Astrocyte (in vitro differentiated cells and primary cell): ENCODE data around the gene ADH1A. TPM values are rescaled to one million over a fixed set of nuclear protein-coding genes. Genes with fewer than 3 reads are reported as not detected.

Source experiments
- DNase-seq: peaks from one replicate; pipeline ENCODE4 v3.0.0-alpha.2; 2010; ENCODE audit warnings: low read depth
- FAIRE-seq: peaks from 2 replicates; lab custom pipeline; 2011; peaks lifted over from hg19 to GRCh38; lab: Jason Lieb, UNC
- H2AFZ ChIP-seq: 2 replicates; pipeline ENCODE4 v1.6.0; 2012; ENCODE audit warnings: low read depth, low read length, inconsistent platforms
- H3K27ac ChIP-seq: 2 replicates; pipeline ENCODE4 v1.5.1; 2011; ENCODE audit warnings: low read depth, low read length, inconsistent platforms
- H3K27me3 ChIP-seq: 2 replicates; pipeline ENCODE4 v1.6.0; 2011; ENCODE audit warnings: low read length, inconsistent platforms; ENCODE audit not compliant: insufficient read depth
- H3K36me3 ChIP-seq: 2 replicates; pipeline ENCODE4 v1.5.1; 2011; ENCODE audit warnings: low read length, inconsistent platforms; ENCODE audit not compliant: insufficient read depth
- H3K4me1 ChIP-seq: 2 replicates; pipeline ENCODE4 v1.5.1; 2011; ENCODE audit warnings: low read length, inconsistent platforms; ENCODE audit not compliant: insufficient read depth
- H3K4me2 ChIP-seq: 2 replicates; pipeline ENCODE4 v1.6.0; 2012; ENCODE audit warnings: low read length, inconsistent platforms
- H3K4me3 ChIP-seq: 2 replicates; pipeline ENCODE4 v1.5.1; 2011; ENCODE audit warnings: low read depth, mild to moderate bottlenecking, low read length, inconsistent platforms; ENCODE audit not compliant: insufficient read depth
- H3K79me2 ChIP-seq: 2 replicates; pipeline ENCODE4 v1.6.0; 2012; ENCODE audit warnings: mild to moderate bottlenecking, low read length, inconsistent platforms; ENCODE audit not compliant: insufficient read depth
- H3K9ac ChIP-seq: 2 replicates; pipeline ENCODE4 v1.6.0; 2012; ENCODE audit warnings: mild to moderate bottlenecking, low read length, inconsistent platforms
- H3K9me3 ChIP-seq: 2 replicates; pipeline ENCODE4 v1.5.1; 2012; ENCODE audit warnings: low read depth, mild to moderate bottlenecking, low read length, inconsistent platforms; ENCODE audit not compliant: insufficient read depth
- H4K20me1 ChIP-seq: 2 replicates; pipeline ENCODE4 v1.6.0; 2012; ENCODE audit warnings: low read length, inconsistent platforms; ENCODE audit not compliant: insufficient read depth
- H3K27ac Mint-ChIP-seq: one replicate; pipeline ENCODE4 v1.8.0; 2021; ENCODE audit warnings: mild to moderate bottlenecking, mixed read lengths; ENCODE audit not compliant: unreplicated experiment
- H3K27me3 Mint-ChIP-seq: one replicate; pipeline ENCODE4 v1.8.0; 2021; ENCODE audit warnings: low read depth, mixed read lengths; ENCODE audit not compliant: unreplicated experiment
- H3K36me3 Mint-ChIP-seq: one replicate; pipeline ENCODE4 v1.8.0; 2021; ENCODE audit warnings: low read depth, mixed read lengths; ENCODE audit not compliant: unreplicated experiment
- H3K4me1 Mint-ChIP-seq: one replicate; pipeline ENCODE4 v1.8.0; 2021; ENCODE audit warnings: low read depth, mixed read lengths; ENCODE audit not compliant: unreplicated experiment
- H3K4me3 Mint-ChIP-seq: one replicate; pipeline ENCODE4 v1.8.0; 2021; ENCODE audit warnings: mild to moderate bottlenecking, moderate library complexity, mixed read lengths; ENCODE audit not compliant: unreplicated experiment
- H3K9me3 Mint-ChIP-seq: one replicate; pipeline ENCODE4 v1.8.0; 2021; ENCODE audit warnings: mild to moderate bottlenecking, mixed read lengths; ENCODE audit not compliant: unreplicated experiment
- CTCF ChIP-seq: IDR thresholded peaks from 2 replicates; pipeline ENCODE4 v1.5.1; 2011; ENCODE audit warnings: low read depth, mild to moderate bottlenecking, inconsistent platforms, low read length, moderate library complexity; ENCODE audit not compliant: insufficient read depth
- EZH2 ChIP-seq: IDR thresholded peaks from 2 replicates; pipeline ENCODE4 v1.6.1; 2012; ENCODE audit warnings: mild to moderate bottlenecking, low read length, inconsistent platforms; ENCODE audit not compliant: insufficient read depth
- total RNA-seq: library from RNA; stranded (reverse); gene quantifications from 2 replicates; pipeline ENCODE4 v1.2.1, GENCODE V29; 2021

Gene ADH1A
- total RNA-seq, 1 donor from 2014 or later: not detected

GRCh38 chr4:99310389-99310788, 19.6 kb upstream of the ADH1A start:
- TF ChIP-seq CTCF: no peak
- TF ChIP-seq EZH2: no peak
- no peaks in the 10 kb centered on the region for H3K4me1 Mint-ChIP-seq
- Histone ChIP-seq H3K9me3 (no peaks in the 10 kb centered on the region), H3K36me3 (no peaks in the 10 kb centered on the region), H4K20me1 (no peaks in the 10 kb centered on the region), H2AFZ (no peak overlapping the region), H3K4me3 (no peak overlapping the region), H3K79me2 (no peaks in the 10 kb centered on the region), H3K4me1 (no peaks in the 10 kb centered on the region), H3K27me3 (no peaks in the 10 kb centered on the region), H3K9ac (no peak overlapping the region), H3K27ac (no peak overlapping the region), H3K4me2 (no peak overlapping the region)
- no peak overlapping the region for H3K27ac Mint-ChIP-seq
- no peak for FAIRE-seq
- no peak overlapping the region for H3K4me3 Mint-ChIP-seq
- H3K27me3 Mint-ChIP-seq: no peaks in the 10 kb centered on the region
- no peak for DNase-seq
- no peaks in the 10 kb centered on the region for H3K36me3 Mint-ChIP-seq
- no peaks in the 10 kb centered on the region for H3K9me3 Mint-ChIP-seq

- no peaks in the 10 kb centered on the region for H3K27me3 Mint-ChIP-seq
- H3K79me2 ChIP-seq: no peaks in the 10 kb centered on the region
- no peak overlapping the region for H3K4me3 Mint-ChIP-seq
- no peak overlapping the region for H3K27ac Mint-ChIP-seq
- H3K4me1 ChIP-seq: no peaks in the 10 kb centered on the region
- H3K9me3 ChIP-seq: no peaks in the 10 kb centered on the region
- no peaks in the 10 kb centered on the region for H3K9me3 Mint-ChIP-seq
- H4K20me1 ChIP-seq: no peaks in the 10 kb centered on the region
- no peak overlapping the region for H2AFZ ChIP-seq
- no peaks in the 10 kb centered on the region for H3K27me3 ChIP-seq
- no peak overlapping the region for H3K4me2 ChIP-seq
- no peak for TF ChIP-seq CTCF
- no peak for TF ChIP-seq EZH2
- H3K4me3 ChIP-seq: no peak overlapping the region
- FAIRE-seq (no peak), DNase-seq (no peak)
- H3K9ac ChIP-seq: no peak overlapping the region
- no peaks in the 10 kb centered on the region for H3K36me3 ChIP-seq
- H3K36me3 Mint-ChIP-seq: no peaks in the 10 kb centered on the region
- H3K4me1 Mint-ChIP-seq: no peaks in the 10 kb centered on the region
- no peak overlapping the region for H3K27ac ChIP-seq
Observed at GRCh38 chr4:99305638-99306400, 15.0 kb upstream of the ADH1A start.
